ENCODE results near the gene MMP21.

GRCh38 chr10:125756853-125757487 lies 18.7 kb downstream of the MMP21 start:
- TF ChIP-seq CTCF (IDR thresholded peaks at IDR 0.05; ENCODE audit: poor library complexity, severe bottlenecking) (no peak), EZH2 (IDR thresholded peaks at IDR 0.05; ENCODE audit: borderline replicate concordance, insufficient read depth, low read length, poor library complexity, severe bottlenecking) (no peak), POLR2AphosphoS5 (IDR thresholded peaks at IDR 0.05) (no peak), EP300 (conservative IDR thresholded peaks at IDR 0.05; ENCODE audit: poor library complexity, severe bottlenecking) (no peak), RAD21 (conservative IDR thresholded peaks at IDR 0.05) (no peak), SMC3 (conservative IDR thresholded peaks at IDR 0.05; ENCODE audit: poor library complexity) (no peak)

Measured in neural cell (in vitro differentiated cells).